Spleen (tissue), 11 donors: ENCODE measurements around the gene PCSK7. TPM values are rescaled to one million over a fixed set of nuclear protein-coding genes. Genes with fewer than 3 reads are reported as not detected.
A peak's percentile ranks its signal among the peaks of the same experiment; 100 is the strongest.

Experiments used
- DNase-seq: peaks from one replicate; pipeline ENCODE4 v3.0.0-alpha.2; 2020
- H3K27ac ChIP-seq, 8 donors: fragments of 200-600 bp; sonication (generic) in 7 of 8; 1 replicate in 4 of 8; 2 replicates in 4 of 8; pipeline versions ENCODE4 v1.5.0 to v1.8.0; 2016 to 2021; ENCODE audit warnings: inconsistent platforms in 4 of 8, mild to moderate bottlenecking in 4 of 8, moderate library complexity in 1 of 8
- H3K27me3 ChIP-seq, 7 donors: fragments of 200-600 bp; sonication (generic) in 6 of 7; replicated peaks in 1 of 7; 1 replicate in 4 of 7; 2 replicates in 3 of 7; pipeline versions ENCODE4 v1.5.0 to v1.8.0; 2016 to 2021; ENCODE audit warnings: inconsistent platforms in 3 of 7, mild to moderate bottlenecking in 1 of 7
- H3K36me3 ChIP-seq, 6 donors: fragments of 200-600 bp; sonication (generic) in 5 of 6; 1 replicate in 4 of 6; 2 replicates in 2 of 6; pipeline versions ENCODE4 v1.5.0 to v1.8.0; 2016 to 2021; ENCODE audit warnings: inconsistent platforms in 2 of 6
- H3K4me1 ChIP-seq, 6 donors: fragments of 200-600 bp; sonication (generic) in 5 of 6; 1 replicate in 3 of 6; 2 replicates in 3 of 6; pipeline versions ENCODE4 v1.5.0 to v1.8.0; 2016 to 2021; ENCODE audit warnings: inconsistent platforms in 3 of 6
- H3K4me3 ChIP-seq, 8 donors: fragments of 200-600 bp; sonication (generic) in 7 of 8; 1 replicate in 4 of 8; 2 replicates in 4 of 8; pipeline versions ENCODE4 v1.5.0 to v1.8.0; 2016 to 2021; ENCODE audit warnings: inconsistent platforms in 4 of 8, mild to moderate bottlenecking in 4 of 8, moderate library complexity in 2 of 8
- H3K9me3 ChIP-seq, 8 donors: fragments of 200-600 bp; sonication (generic) in 7 of 8; 1 replicate in 4 of 8; 2 replicates in 4 of 8; pipeline versions ENCODE4 v1.5.0 to v1.8.0; 2016 to 2021; ENCODE audit warnings: inconsistent platforms in 4 of 8
- CTCF ChIP-seq, 11 experiments: fragments of 200-600 bp in 7 of 11; fragments of 450-650 bp in 4 of 11; sonication (generic) in 4 of 11; IDR thresholded peaks in 8 of 11; conservative IDR thresholded peaks in 3 of 11; 1 replicate in 7 of 11; 2 replicates in 4 of 11; pipeline versions ENCODE4 v1.4.0 to v1.8.0; 2016 to 2021; ENCODE audit warnings: antibody characterized with exemption in 11 of 11, inconsistent platforms in 4 of 11, mild to moderate bottlenecking in 1 of 11
- POLR2A ChIP-seq, 3 donors: fragments of 450-650 bp; IDR thresholded peaks; one replicate each; pipeline ENCODE4 v1.5.1; 2017; ENCODE audit warnings: antibody characterized with exemption in 3 of 3, mild to moderate bottlenecking in 1 of 3
- POLR2AphosphoS5 ChIP-seq, 3 donors: sonication (generic); formaldehyde crosslinking; IDR thresholded peaks; one replicate each; pipeline ENCODE4 v1.5.1; 2017; ENCODE audit warnings: antibody characterized with exemption in 3 of 3
- WGBS, 5 donors: extraction: QIAGEN DNeasy Blood & Tissue Kit in 3 of 5; methylation state at CpG; one replicate each; pipeline versions ENCODE4 v1.1.5 to v1.1.7; 2013 to 2018; 5-methylcytosine and 5-hydroxymethylcytosine counted together
- intact Hi-C: fragments of 100-400 bp; cut with DNase I; formaldehyde crosslinking; loops from one replicate; pipeline ENCODE4 v1.15.0; 2023; ENCODE audit warnings: low total_unique reads
- polyA plus RNA-seq, 3 donors: library from polyadenylated mRNA; stranded (reverse); fragments of 200-250 nt; gene quantifications; one replicate each; pipeline ENCODE4 v1.2.1, GENCODE V29; 2013
- total RNA-seq, 7 donors: library from RNA; depleted of rRNA in 3 of 7; stranded (reverse); fragments of >200 nt in 3 of 7; fragmentation: NEBNext Ultra II Directional in 4 of 7; extraction: Animal tissue kit (Norgen Biotek cat#: 25700) in 4 of 7; gene quantifications; one replicate each; pipeline versions ENCODE4 v1.1.0 to v1.2.1, GENCODE V29; 2016 to 2021
- donor health status: healthy with polysubstance abuse.
- donor health status: DM: no; HTN: no; CAD: no; lungs with moderate emphysema.
- donor health status: DM: no; HTN: no; CAD: no.
- donor health status: Bipolar disorder and iron deficiency.
- donor health status: healthy.
- donor health status: DM: no; HTN: no; CAD: no.
- donor health status: DM: yes; HTN: yes; CAD: no.

Gene PCSK7
- total and polyA plus RNA-seq, 10 donors: 27.3 to 152 (median 97.3) TPM

GRCh38 chr11:117217141-117218084, 14.5 kb downstream of the PCSK7 start:
- H3K36me3 ChIP-seq: peaks cover 0 to 100% (median 92%) of the 10 kb centered on the region in 6 donors

GRCh38 chr11:117214404-117215110, 17.3 kb downstream of the PCSK7 start:
- no peak for TF ChIP-seq POLR2A (IDR thresholded peaks at IDR 0.05)
- peak in 1 of 3 donors; percentile 69 for TF ChIP-seq POLR2AphosphoS5 (IDR thresholded peaks at IDR 0.05)
- Histone ChIP-seq H3K36me3 (peaks cover 0 to 100% (median 64%) of the 10 kb centered on the region in 6 donors), H3K27ac (peak overlapping the region in 3 of 8 donors; percentile 7 to 55 (median 30)), H3K27me3 (no peaks in the 10 kb centered on the region), H3K4me3 (no peak overlapping the region), H3K4me1 (peaks cover 0 to 39% (median 4%) of the 10 kb centered on the region in 6 donors), H3K9me3 (no peaks in the 10 kb centered on the region)
- DNase-seq: no peak
- WGBS, 5 donors: 73 to 94% (median 90%) methylated on average over 7 of the region's 7 CpGs
- intact Hi-C loops: no loop called here

More at GRCh38 chr11:117217141-117218084, 14.5 kb downstream of the PCSK7 start:
- H3K4me3 ChIP-seq: no peak overlapping the region
- no peaks in the 10 kb centered on the region for H3K9me3 ChIP-seq
- intact Hi-C loops: no loop called here
- H3K27me3 ChIP-seq: no peaks in the 10 kb centered on the region
- H3K4me1 ChIP-seq: peaks cover 0 to 65% (median 16%) of the 10 kb centered on the region in 6 donors
- TF ChIP-seq POLR2A (IDR thresholded peaks at IDR 0.05) (no peak), POLR2AphosphoS5 (IDR thresholded peaks at IDR 0.05) (peak in 1 of 3 donors; percentile 71)
- WGBS, 5 donors: 75 to 89% (median 88%) methylated on average over 11 of the region's 11 CpGs
- peak overlapping the region in 7 of 8 donors; percentile 34 to 78 (median 72) for H3K27ac ChIP-seq
- DNase-seq: no peak

GRCh38 chr11:117212697-117213355, 19.0 kb downstream of the PCSK7 start:
- H3K27me3 ChIP-seq: no peaks in the 10 kb centered on the region
- 96 to 99% (median 97%) methylated on average over 9 to 11 of the region's 11 CpGs for WGBS, 5 donors
- H3K4me1 ChIP-seq: peaks cover 0 to 25% (median 0%) of the 10 kb centered on the region in 6 donors
- H3K36me3 ChIP-seq: peaks cover 0 to 86% (median 48%) of the 10 kb centered on the region in 6 donors
- TF ChIP-seq POLR2A (IDR thresholded peaks at IDR 0.05) (no peak), POLR2AphosphoS5 (IDR thresholded peaks at IDR 0.05) (peak in 1 of 3 donors; percentile 61)
- no peak overlapping the region for H3K27ac ChIP-seq
- no peak overlapping the region for H3K4me3 ChIP-seq
- H3K9me3 ChIP-seq: no peaks in the 10 kb centered on the region
- intact Hi-C loops: no loop called here
- DNase-seq: no peak

GRCh38 chr11:117210620-117211019, 21.3 kb downstream of the PCSK7 start:
- Histone ChIP-seq H3K9me3 (no peaks in the 10 kb centered on the region), H3K36me3 (peaks cover 0 to 74% (median 29%) of the 10 kb centered on the region in 6 donors), H3K4me1 (peaks cover 0 to 10% (median 0%) of the 10 kb centered on the region in 6 donors), H3K4me3 (no peak overlapping the region), H3K27me3 (no peaks in the 10 kb centered on the region), H3K27ac (no peak overlapping the region)
- intact Hi-C loops: no loop called here
- TF ChIP-seq CTCF (IDR thresholded peaks at IDR 0.05 in 8 of 11, conservative IDR thresholded peaks at IDR 0.05 in 3 of 11) (no peak), POLR2AphosphoS5 (IDR thresholded peaks at IDR 0.05) (peak in 1 of 3 donors; percentile 67)
- 93 to 98% (median 98%) methylated on average over 3 of the region's 3 CpGs for WGBS, 5 donors
- DNase-seq: no peak
